Keratinocyte (primary cell): ENCODE measurements around the gene PHACTR2.
"Not testable (repeated sequence)": the region's sequence is repeated elsewhere in the genome, so short reads cannot be mapped to it uniquely, and the experiment has no call there.

Source experiments
- EZH2 ChIP-seq: IDR thresholded peaks from one replicate; pipeline ENCODE4 v1.6.1; 2012; ENCODE audit warnings: inconsistent platforms, mild to moderate bottlenecking, low read length, moderate library complexity
- TF ChIP-seq, protein P1 (sequence below), 3 experiments: IDR thresholded peaks in 1 of 3; conservative IDR thresholded peaks in 1 of 3; optimal IDR thresholded peaks in 1 of 3; 2 replicates in 2 of 3; 3 replicates in 1 of 3; pipeline versions ENCODE3 to v1.5.1; 2011; ENCODE audit warnings: low read length in 3 of 3, mild to moderate bottlenecking in 3 of 3, moderate library complexity in 2 of 3, control low read depth in 1 of 3, inconsistent platforms in 1 of 3; ENCODE audit not compliant: insufficient read depth in 2 of 3; ENCODE audit errors: extremely low read depth in 1 of 3

DNA sequence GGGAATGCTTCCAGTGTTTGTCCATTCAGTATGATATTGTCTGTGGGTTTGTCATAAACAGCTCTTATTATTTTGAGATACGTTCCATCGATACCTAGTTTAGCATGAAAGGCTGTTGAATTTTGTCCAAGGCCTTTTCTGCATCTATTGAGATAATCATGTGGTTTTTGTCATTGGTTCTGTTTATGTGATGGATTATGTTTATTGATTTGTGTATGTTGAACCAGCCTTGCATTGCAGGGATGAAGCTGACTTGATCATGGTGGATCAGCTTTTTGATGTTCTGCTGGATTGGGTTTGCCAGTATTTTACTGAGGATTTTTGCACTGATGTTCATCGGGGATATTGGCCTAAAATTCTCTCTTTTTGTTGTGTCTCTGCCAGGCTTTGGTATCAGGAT lies 120.7 kb downstream of the PHACTR2 start:
- TF ChIP-seq, protein P1, sequence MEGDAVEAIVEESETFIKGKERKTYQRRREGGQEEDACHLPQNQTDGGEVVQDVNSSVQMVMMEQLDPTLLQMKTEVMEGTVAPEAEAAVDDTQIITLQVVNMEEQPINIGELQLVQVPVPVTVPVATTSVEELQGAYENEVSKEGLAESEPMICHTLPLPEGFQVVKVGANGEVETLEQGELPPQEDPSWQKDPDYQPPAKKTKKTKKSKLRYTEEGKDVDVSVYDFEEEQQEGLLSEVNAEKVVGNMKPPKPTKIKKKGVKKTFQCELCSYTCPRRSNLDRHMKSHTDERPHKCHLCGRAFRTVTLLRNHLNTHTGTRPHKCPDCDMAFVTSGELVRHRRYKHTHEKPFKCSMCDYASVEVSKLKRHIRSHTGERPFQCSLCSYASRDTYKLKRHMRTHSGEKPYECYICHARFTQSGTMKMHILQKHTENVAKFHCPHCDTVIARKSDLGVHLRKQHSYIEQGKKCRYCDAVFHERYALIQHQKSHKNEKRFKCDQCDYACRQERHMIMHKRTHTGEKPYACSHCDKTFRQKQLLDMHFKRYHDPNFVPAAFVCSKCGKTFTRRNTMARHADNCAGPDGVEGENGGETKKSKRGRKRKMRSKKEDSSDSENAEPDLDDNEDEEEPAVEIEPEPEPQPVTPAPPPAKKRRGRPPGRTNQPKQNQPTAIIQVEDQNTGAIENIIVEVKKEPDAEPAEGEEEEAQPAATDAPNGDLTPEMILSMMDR (optimal IDR thresholded peaks at IDR 0.05 in 1 of 3, IDR thresholded peaks at IDR 0.05 in 1 of 3, conservative IDR thresholded peaks at IDR 0.05 in 1 of 3; ENCODE audit: extremely low read depth in 1 of 3, insufficient read depth in 2 of 3, low read length in 3 of 3): not testable (repeated sequence)
- not testable (repeated sequence) for TF ChIP-seq EZH2
